IMR-90 (cell line): ENCODE data around the gene FMNL3. TPM values are rescaled to one million over a fixed set of nuclear protein-coding genes. Genes with fewer than 3 reads are reported as not detected.

Experiments
- ATAC-seq: fragments of 200-7000 bp; cut with Tn5 transposase; 2 replicates; pipeline ENCODE4 v1.9.1; 2020; ENCODE audit warnings: low read depth, mild to moderate bottlenecking, moderate library complexity
- BruUV-seq: library from RNA; stranded (reverse); fragments of 400-500 nt; replicated peaks from 2 replicates; lab custom pipeline; 2021; lab: Mats Ljungman, UMichigan
- CTCF ChIA-PET: fragments of 300-600 bp; formaldehyde crosslinking; extraction: SDS; loops from one replicate; lab custom pipeline; 2021; ENCODE audit warnings: antibody characterized with exemption; lab: Yijun Ruan, JAX
- POLR2A ChIA-PET: fragments of 300-600 bp; sonication (Branson Sonifier 250); formaldehyde crosslinking; loops from one replicate; lab custom pipeline; 2022; ENCODE audit warnings: antibody characterized with exemption; ENCODE audit not compliant: unreplicated experiment; lab: Charles Lee
- DNase-seq: peaks from one replicate; pipeline ENCODE4 v3.0.0; 2013
- H2AFZ ChIP-seq: replicated peaks from 2 replicates; pipeline ENCODE3; 2013; ENCODE audit warnings: low read length, mild to moderate bottlenecking; ENCODE audit not compliant: poor library complexity
- H2AK5ac ChIP-seq: 2 replicates; pipeline ENCODE4 v1.6.1; 2013; ENCODE audit warnings: low read depth, low read length, inconsistent platforms
- H2AK9ac ChIP-seq: replicated peaks from 2 replicates; pipeline ENCODE3; 2013; ENCODE audit warnings: mild to moderate bottlenecking, low read depth, low read length, moderate library complexity; ENCODE audit not compliant: poor library complexity
- H2BK120ac ChIP-seq: 2 replicates; pipeline ENCODE4 v1.6.1; 2013; ENCODE audit warnings: low read depth, low read length, inconsistent platforms
- H2BK15ac ChIP-seq: 3 replicates; pipeline ENCODE4 v1.6.1; 2013; ENCODE audit warnings: low read depth, low read length, inconsistent platforms
- H2BK20ac ChIP-seq: 2 replicates; pipeline ENCODE4 v1.6.1; 2013; ENCODE audit warnings: low read depth, mild to moderate bottlenecking, inconsistent platforms, low read length, moderate library complexity
- H2BK5ac ChIP-seq: 2 replicates; pipeline ENCODE4 v1.6.1; 2013; ENCODE audit warnings: mild to moderate bottlenecking, low read depth, low read length, inconsistent platforms; ENCODE audit not compliant: poor library complexity, severe bottlenecking
- H3K14ac ChIP-seq: replicated peaks from 2 replicates; pipeline ENCODE4 v1.6.1; 2013; ENCODE audit warnings: low read depth, low read length, inconsistent platforms
- H3K18ac ChIP-seq: 2 replicates; pipeline ENCODE4 v1.6.1; 2013; ENCODE audit warnings: low read depth, low read length, control low read depth
- H3K23ac ChIP-seq: 2 replicates; pipeline ENCODE4 v1.6.1; 2013; ENCODE audit warnings: low read depth, low read length, inconsistent platforms
- H3K27ac ChIP-seq: 2 replicates; pipeline ENCODE4 v1.5.1; 2013; ENCODE audit warnings: mild to moderate bottlenecking, control low read depth, low read length; ENCODE audit not compliant: insufficient read depth
- H3K27me3 ChIP-seq: 2 replicates; pipeline ENCODE4 v1.6.1; 2013; ENCODE audit warnings: low read length; ENCODE audit not compliant: control insufficient read depth, insufficient read depth
- H3K36me3 ChIP-seq: 2 replicates; pipeline ENCODE4 v1.6.1; 2013; ENCODE audit warnings: low read length, mixed read lengths; ENCODE audit not compliant: control insufficient read depth, insufficient read depth
- H3K4ac ChIP-seq: 2 replicates; pipeline ENCODE4 v1.6.1; 2013; ENCODE audit warnings: low read depth, low read length, inconsistent platforms
- H3K4me1 ChIP-seq: 2 replicates; pipeline ENCODE4 v1.6.1; 2013; ENCODE audit warnings: low read length, mixed read lengths; ENCODE audit not compliant: control insufficient read depth, insufficient read depth
- H3K4me2 ChIP-seq: 2 replicates; pipeline ENCODE4 v1.6.1; 2013; ENCODE audit warnings: low read depth, mild to moderate bottlenecking, control low read depth, low read length, moderate library complexity
- H3K4me3 ChIP-seq: 2 replicates; pipeline ENCODE4 v1.5.1; 2013; ENCODE audit warnings: low read depth, mild to moderate bottlenecking, control low read depth, low read length, moderate library complexity; ENCODE audit not compliant: insufficient read depth
- H3K56ac ChIP-seq: 2 replicates; pipeline ENCODE4 v1.6.1; 2013; ENCODE audit warnings: low read length, inconsistent platforms; ENCODE audit not compliant: insufficient read depth; ENCODE audit errors: extremely low read depth
- H3K79me1 ChIP-seq, 2 experiments: 2 replicates each; pipeline ENCODE4 v1.6.1; 2013; ENCODE audit warnings: low read length in 2 of 2, inconsistent platforms in 1 of 2, low read depth in 1 of 2
- H3K9ac ChIP-seq: 2 replicates; pipeline ENCODE4 v1.6.1; 2013; ENCODE audit warnings: low read depth, low read length, control low read depth
- H3K9me1 ChIP-seq: 2 replicates; pipeline ENCODE4 v1.6.1; 2013; ENCODE audit warnings: low read length, inconsistent platforms; ENCODE audit not compliant: insufficient read depth
- H3K9me3 ChIP-seq: 2 replicates; pipeline ENCODE4 v1.6.1; 2013; ENCODE audit warnings: low read length; ENCODE audit not compliant: control insufficient read depth, insufficient read depth
- H4K20me1 ChIP-seq: 2 replicates; pipeline ENCODE4 v1.6.1; 2013; ENCODE audit warnings: low read length, inconsistent platforms; ENCODE audit not compliant: insufficient read depth
- H4K5ac ChIP-seq: 2 replicates; pipeline ENCODE4 v1.6.1; 2013; ENCODE audit warnings: mild to moderate bottlenecking, low read depth, low read length, control low read depth
- H4K8ac ChIP-seq, 2 experiments: 2 replicates each; pipeline ENCODE4 v1.6.1; 2013; ENCODE audit warnings: low read depth in 2 of 2, low read length in 2 of 2, control low read depth in 1 of 2, inconsistent platforms in 1 of 2
- H4K91ac ChIP-seq: 2 replicates; pipeline ENCODE4 v1.6.1; 2013; ENCODE audit warnings: low read depth, low read length, inconsistent platforms; ENCODE audit not compliant: insufficient read depth
- BHLHE40 ChIP-seq: fragments of 150-350 bp; IDR thresholded peaks from 2 replicates; pipeline ENCODE4 v1.6.1; 2016; ENCODE audit warnings: mild to moderate bottlenecking, low read depth, low read length
- CHD1 ChIP-seq: IDR thresholded peaks from 2 replicates; pipeline ENCODE4 v1.6.1; 2012; ENCODE audit warnings: low read depth, low read length, improper control_type of control experiment
- CTCF ChIP-seq: conservative IDR thresholded peaks from 2 replicates; pipeline ENCODE4 v1.5.1; 2012; ENCODE audit warnings: mild to moderate bottlenecking, low read depth, low read length, improper control_type of control experiment
- ELK1 ChIP-seq: fragments of 150-350 bp; IDR thresholded peaks from 2 replicates; pipeline ENCODE4 v1.6.1; 2016; ENCODE audit warnings: low read depth, mild to moderate bottlenecking, low read length, moderate library complexity, borderline replicate concordance
- MAZ ChIP-seq: IDR thresholded peaks from 2 replicates; pipeline ENCODE4 v1.6.1; 2012; ENCODE audit warnings: low read depth, mild to moderate bottlenecking, low read length, improper control_type of control experiment, moderate library complexity, borderline replicate concordance
- MXI1 ChIP-seq: IDR thresholded peaks from 2 replicates; pipeline ENCODE4 v1.6.1; 2012; ENCODE audit warnings: low read depth, mild to moderate bottlenecking, low read length, moderate library complexity, borderline replicate concordance
- NFE2L2 ChIP-seq: fragments of 150-350 bp; IDR thresholded peaks from 2 replicates; pipeline ENCODE4 v1.6.1; 2016; ENCODE audit warnings: low read depth, mild to moderate bottlenecking, low read length
- RCOR1 ChIP-seq: IDR thresholded peaks from 2 replicates; pipeline ENCODE4 v1.6.1; 2012; ENCODE audit warnings: mild to moderate bottlenecking, low read length, improper control_type of control experiment; ENCODE audit not compliant: insufficient replicate concordance
- SMC3 ChIP-seq: fragments of 150-350 bp; IDR thresholded peaks from 2 replicates; pipeline ENCODE4 v1.6.1; 2016; ENCODE audit warnings: low read depth, mild to moderate bottlenecking, antibody characterized with exemption, low read length, moderate library complexity
- USF2 ChIP-seq: fragments of 150-350 bp; IDR thresholded peaks from 2 replicates; pipeline ENCODE4 v1.6.1; 2017; ENCODE audit warnings: mild to moderate bottlenecking, antibody characterized with exemption, low read length, low read depth
- WGBS, 2 experiments: methylation state at CpG; one replicate each; pipeline versions ENCODE4 v1.1.5 to v1.1.7; 2013; ENCODE audit warnings: missing lambda C conversion rate in 2 of 2; ENCODE audit not compliant: insufficient read length in 1 of 2; ENCODE audit errors: extremely low coverage in 2 of 2; 5-methylcytosine and 5-hydroxymethylcytosine counted together
- dilution Hi-C: fragments of 300-500 bp; cut with HindIII; formaldehyde crosslinking; loops from one replicate; pipeline ENCODE4 v1.14.3; 2018; ENCODE audit warnings: low sequenced_read_pairs; ENCODE audit not compliant: unreplicated experiment
- in situ Hi-C: fragments of 300-500 bp; cut with MboI; formaldehyde crosslinking; loops from 3 replicates; pipeline ENCODE4 v1.14.3; 2019; ENCODE audit warnings: low sequenced_read_pairs, inconsistent platforms, mixed read lengths
- intact Hi-C: fragments of 100-400 bp; cut with micrococcal nuclease; formaldehyde crosslinking; loops from 2 replicates; pipeline ENCODE4 v1.10.0; 2022
- polyA plus RNA-seq, 3 experiments: library from polyadenylated mRNA; depleted of rRNA; stranded (reverse); fragments of >200 nt; gene quantifications; 2 replicates each; pipeline ENCODE4 v1.2.3, GENCODE V29; 2012; ENCODE audit warnings: low replicate concordance in 1 of 3
- total RNA-seq: library from RNA; depleted of rRNA; stranded (reverse); fragments of >200 nt; gene quantifications from 2 replicates; pipeline ENCODE4 v1.2.3, GENCODE V29; 2012

Gene FMNL3
- total and polyA plus RNA-seq, 2 of the 4 experiments (the other 2 are of a cell fraction) = 16.3 to 36.4 TPM

DNA sequence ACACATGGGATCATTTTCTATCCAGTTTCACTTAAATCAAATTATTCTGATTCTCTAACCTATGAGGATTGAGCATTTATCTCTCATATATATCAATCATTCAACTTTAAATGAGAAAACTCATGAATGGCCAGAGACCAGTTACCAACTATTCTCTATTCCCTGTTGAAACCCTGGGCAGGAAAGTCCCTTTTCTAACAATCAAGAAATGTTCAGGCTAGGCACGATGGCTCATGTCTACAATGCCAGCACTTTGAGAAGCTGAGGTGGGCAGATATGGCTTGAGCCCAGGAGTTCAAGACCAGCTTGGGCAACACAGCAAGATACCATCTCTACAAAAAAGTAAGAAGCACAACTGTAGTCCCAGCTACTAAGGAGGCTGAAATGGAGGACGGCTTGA, 18.0 kb downstream of the FMNL3 start:
- Histone ChIP-seq H3K36me3 (no peaks in the 10 kb centered on the region), H3K4ac (no peak overlapping the region), H3K4me1 (peaks cover 6% of the 10 kb centered on the region), H3K4me3 (no peak overlapping the region), H3K79me1 (peaks cover 37 to 78% of the 10 kb centered on the region in 2 experiments), H3K23ac (no peak overlapping the region), H4K8ac (no peak overlapping the region), H3K18ac (no peak overlapping the region), H3K14ac (no peak overlapping the region), H4K20me1 (peaks cover 23% of the 10 kb centered on the region), H2BK5ac (no peak overlapping the region), H2BK20ac (no peak overlapping the region), H2AK9ac (no peak overlapping the region), H3K27ac (no peak overlapping the region), H2AK5ac (peak overlapping the region; percentile 14; the same call in 1 of the 2 replicates), H3K56ac (no peak overlapping the region), H3K4me2 (no peak overlapping the region), H3K9me1 (peaks cover 7% of the 10 kb centered on the region), H2BK120ac (no peak overlapping the region), H2AFZ (no peak overlapping the region), H4K91ac (no peak overlapping the region), H3K9ac (no peak overlapping the region), H2BK15ac (no peak overlapping the region), H3K27me3 (no peaks in the 10 kb centered on the region), H4K5ac (no peak overlapping the region), H3K9me3 (no peaks in the 10 kb centered on the region)
- ATAC-seq = no peak
- DNase-seq = no peak
- CTCF ChIA-PET = no interaction called here
- intact Hi-C loops (no loop called here), dilution Hi-C loops (no loop called here), in situ Hi-C loops (no loop called here)
- no TSS peak for BruUV-seq
- WGBS, 2 experiments = no CpG with 5 or more reads among the region's 2 CpGs
- POLR2A ChIA-PET = no interaction called here
- TF ChIP-seq ELK1 (no peak), CHD1 (no peak), BHLHE40 (no peak), RCOR1 (no peak), CTCF (no peak), USF2 (no peak), SMC3 (no peak), MAZ (no peak), NFE2L2 (no peak), MXI1 (no peak)
